ENCODE data around the gene FGD2.

DNA sequence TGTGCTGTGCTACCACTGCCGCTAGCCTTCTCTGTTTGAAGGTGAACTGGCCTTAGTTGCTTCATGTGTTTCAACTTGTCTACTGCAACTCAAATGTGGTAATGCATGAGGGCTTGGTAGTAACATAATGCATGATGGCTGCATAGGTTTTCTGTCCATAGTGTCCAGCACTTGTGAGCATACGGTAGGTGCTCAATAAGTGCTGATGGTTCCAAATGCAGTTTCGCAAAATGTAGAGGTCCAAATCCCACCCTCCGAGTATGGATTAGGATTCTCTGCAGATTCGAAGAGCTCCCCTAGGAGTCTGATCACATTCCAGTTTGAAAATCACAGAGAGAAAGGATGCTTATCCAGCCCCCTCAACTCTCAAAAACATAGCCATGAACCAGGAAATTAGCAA lies 64.2 kb downstream of the FGD2 start:
- no peak for TF ChIP-seq EZH2 (IDR thresholded peaks at IDR 0.05; ENCODE audit: borderline replicate concordance, insufficient read depth, low read depth, low read length, poor library complexity, severe bottlenecking)
- TF ChIP-seq, protein P1, sequence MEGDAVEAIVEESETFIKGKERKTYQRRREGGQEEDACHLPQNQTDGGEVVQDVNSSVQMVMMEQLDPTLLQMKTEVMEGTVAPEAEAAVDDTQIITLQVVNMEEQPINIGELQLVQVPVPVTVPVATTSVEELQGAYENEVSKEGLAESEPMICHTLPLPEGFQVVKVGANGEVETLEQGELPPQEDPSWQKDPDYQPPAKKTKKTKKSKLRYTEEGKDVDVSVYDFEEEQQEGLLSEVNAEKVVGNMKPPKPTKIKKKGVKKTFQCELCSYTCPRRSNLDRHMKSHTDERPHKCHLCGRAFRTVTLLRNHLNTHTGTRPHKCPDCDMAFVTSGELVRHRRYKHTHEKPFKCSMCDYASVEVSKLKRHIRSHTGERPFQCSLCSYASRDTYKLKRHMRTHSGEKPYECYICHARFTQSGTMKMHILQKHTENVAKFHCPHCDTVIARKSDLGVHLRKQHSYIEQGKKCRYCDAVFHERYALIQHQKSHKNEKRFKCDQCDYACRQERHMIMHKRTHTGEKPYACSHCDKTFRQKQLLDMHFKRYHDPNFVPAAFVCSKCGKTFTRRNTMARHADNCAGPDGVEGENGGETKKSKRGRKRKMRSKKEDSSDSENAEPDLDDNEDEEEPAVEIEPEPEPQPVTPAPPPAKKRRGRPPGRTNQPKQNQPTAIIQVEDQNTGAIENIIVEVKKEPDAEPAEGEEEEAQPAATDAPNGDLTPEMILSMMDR (IDR thresholded peaks at IDR 0.05) = no peak
